ENCODE results near the gene PARK7. TPM values are rescaled to one million over a fixed set of nuclear protein-coding genes. Genes with fewer than 3 reads are reported as not detected.
A peak's percentile ranks its signal among the peaks of the same experiment; 100 is the strongest.

PARK7 gene
- total RNA-seq, 5 donors from 2014 or later (not counting 1 experiment from before 2014, with no cell fraction given), result 103 to 125 (median 116) TPM

GRCh38 chr1:7929637-7930036 is 31.9 kb upstream of the PARK7 start:
- ATAC-seq (replicated peaks in 1 of 4) (peak in 1 of 4 experiments; percentile 40), DNase-seq (peak in 1 of 35 experiments; percentile 61)
- Histone ChIP-seq H3K36me3 (ENCODE audit: control insufficient read depth in 2 of 2, extremely low read depth in 1 of 2, insufficient read depth in 1 of 2, low read length in 1 of 2) (no peaks in the 10 kb centered on the region), H3K27me3 (replicated peaks in 1 of 2; ENCODE audit: control insufficient read depth in 2 of 2, extremely low read depth in 1 of 2, insufficient read depth in 2 of 2, low read length in 1 of 2) (no peaks in the 10 kb centered on the region), H3K9me3 (no peaks in the 10 kb centered on the region), H3K4me3 (ENCODE audit: control insufficient read depth in 1 of 2, extremely low read depth in 1 of 2, low read length in 1 of 2) (peak overlapping the region in 1 of 2 donors; percentile 6), H3K27ac (ENCODE audit: low read length) (peak overlapping the region; percentile 18), H3K4me1 (ENCODE audit: control insufficient read depth in 1 of 2, extremely low read depth in 1 of 2, insufficient read depth in 2 of 2, low read length in 2 of 2) (peaks cover 8 to 21% of the 10 kb centered on the region in 2 experiments)
- no peaks in the 10 kb centered on the region for H3K36me3 Mint-ChIP-seq
- H3K27ac Mint-ChIP-seq, result peak overlapping the region; percentile 40 to 68
- peaks cover 0 to 4% of the 10 kb centered on the region in 2 donors for H3K27me3 Mint-ChIP-seq
- H3K4me3 Mint-ChIP-seq, result peak overlapping the region; percentile 31 to 72 (median 43)
- ChIA-PET CTCF (no interaction called here), POLR2A (no interaction called here)
- WGBS (ENCODE audit: insufficient coverage), result no CpG with 5 or more reads among the region's 7 CpGs
- H3K4me1 Mint-ChIP-seq, result peaks cover 26 to 30% (median 27%) of the 10 kb centered on the region in 3 donors
- no peaks in the 10 kb centered on the region for H3K9me3 Mint-ChIP-seq

DNA sequence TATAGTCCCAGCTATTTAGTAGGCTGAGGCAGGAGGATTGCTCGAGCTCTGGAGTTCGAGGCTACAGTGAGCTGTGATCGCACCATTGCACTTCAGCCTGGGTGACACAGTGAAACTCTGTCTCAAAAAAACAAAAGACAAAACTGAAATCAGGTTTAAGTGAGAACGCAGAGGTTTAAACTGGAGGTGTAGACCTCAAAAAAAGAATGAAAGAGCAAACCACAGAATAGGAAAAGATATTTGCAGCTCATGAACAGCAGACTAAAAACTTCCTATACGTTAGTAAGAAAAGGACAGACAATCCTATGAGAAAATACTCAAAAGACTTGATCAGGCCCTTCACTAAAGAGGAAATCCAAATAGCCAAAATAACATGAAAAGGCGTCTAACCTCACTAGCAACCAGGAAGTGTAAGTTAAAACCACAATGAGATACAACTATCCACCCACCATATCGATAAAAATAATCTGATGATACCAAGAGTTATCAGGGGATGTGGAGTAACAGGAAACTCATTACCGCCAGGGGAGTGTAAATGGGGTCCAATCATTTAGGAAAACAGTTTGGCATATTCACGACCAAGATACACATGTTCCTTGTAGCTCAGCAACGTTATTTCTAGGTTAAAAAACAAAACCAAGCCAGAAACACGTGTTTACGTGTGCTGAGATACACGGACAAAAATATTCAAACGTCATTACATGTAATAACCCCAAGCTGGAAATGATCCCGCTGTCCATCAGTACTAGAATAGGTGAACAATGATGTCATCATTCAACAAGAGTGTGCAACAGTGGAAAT is 30.7 kb upstream of the PARK7 start:
- DNase-seq, result peak in 2 of 35 experiments; percentile 26 to 67
- H3K4me3 ChIP-seq (ENCODE audit: control insufficient read depth in 1 of 2, extremely low read depth in 1 of 2, low read length in 1 of 2), result peak overlapping the region in 1 of 2 donors; percentile 3

DNA sequence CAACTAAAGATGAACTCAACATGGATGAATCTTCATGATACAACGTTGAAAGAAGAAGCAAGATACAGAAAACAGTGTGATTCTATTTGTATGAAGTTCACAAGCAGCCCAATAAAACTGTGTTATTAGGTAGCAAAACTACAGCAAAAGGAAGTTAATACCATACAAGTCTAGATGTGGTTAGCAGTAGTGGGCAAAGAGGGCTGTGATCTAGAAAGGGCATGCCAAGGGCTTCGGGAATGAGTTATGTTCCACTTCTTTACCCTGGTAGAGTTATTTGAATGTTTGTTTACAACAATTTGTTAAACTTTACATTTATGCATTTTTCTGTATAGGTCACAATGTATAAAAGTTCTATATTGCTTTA is 30.1 kb upstream of the PARK7 start:
- no CpG with 5 or more reads among the region's 2 CpGs for WGBS (ENCODE audit: insufficient coverage)
- H3K36me3 Mint-ChIP-seq, result no peaks in the 10 kb centered on the region
- no peaks in the 10 kb centered on the region for H3K27me3 ChIP-seq (replicated peaks in 1 of 2; ENCODE audit: control insufficient read depth in 2 of 2, extremely low read depth in 1 of 2, insufficient read depth in 2 of 2, low read length in 1 of 2)
- ATAC-seq (replicated peaks in 1 of 4) (peak in 3 of 4 experiments; percentile 22 to 45 (median 31)), DNase-seq (no peak)
- ChIA-PET CTCF (no interaction called here), POLR2A (interaction anchor here in 1 of 2 donors (0.6 kb wide), 1 partner anchor 1064 kb away, joined by 3 read pairs; no protein-coding TSS in a partner anchor)
- peak overlapping the region; percentile 41 to 72 (median 60) for H3K4me3 Mint-ChIP-seq
- no peaks in the 10 kb centered on the region for H3K36me3 ChIP-seq (ENCODE audit: control insufficient read depth in 2 of 2, extremely low read depth in 1 of 2, insufficient read depth in 1 of 2, low read length in 1 of 2)
- no peaks in the 10 kb centered on the region for H3K9me3 ChIP-seq
- no peak overlapping the region for H3K4me3 ChIP-seq (ENCODE audit: control insufficient read depth in 1 of 2, extremely low read depth in 1 of 2, low read length in 1 of 2)
- H3K27ac Mint-ChIP-seq, result peak overlapping the region; percentile 84 to 88
- H3K27ac ChIP-seq (ENCODE audit: low read length), result peak overlapping the region; percentile 63
- H3K4me1 ChIP-seq (ENCODE audit: control insufficient read depth in 1 of 2, extremely low read depth in 1 of 2, insufficient read depth in 2 of 2, low read length in 2 of 2), result peaks cover 8 to 23% of the 10 kb centered on the region in 2 experiments
- H3K27me3 Mint-ChIP-seq, result peaks cover 0 to 13% of the 10 kb centered on the region in 2 donors
- H3K9me3 Mint-ChIP-seq, result no peaks in the 10 kb centered on the region
- peaks cover 26 to 30% (median 27%) of the 10 kb centered on the region in 3 donors for H3K4me1 Mint-ChIP-seq

More for the DNA sequence above, 30.7 kb upstream of the PARK7 start:
- Mint-ChIP-seq H3K4me3 (peak overlapping the region; percentile 41 to 72 (median 60)), H3K27ac (peak overlapping the region; percentile 84 to 88), H3K36me3 (no peaks in the 10 kb centered on the region), H3K4me1 (peaks cover 26 to 30% (median 27%) of the 10 kb centered on the region in 3 donors), H3K27me3 (peaks cover 0 to 11% of the 10 kb centered on the region in 2 donors), H3K9me3 (no peaks in the 10 kb centered on the region)
- ATAC-seq (replicated peaks in 1 of 4), result peak; percentile 58 to 75 (median 65)
- Histone ChIP-seq H3K27me3 (replicated peaks in 1 of 2; ENCODE audit: control insufficient read depth in 2 of 2, extremely low read depth in 1 of 2, insufficient read depth in 2 of 2, low read length in 1 of 2) (no peaks in the 10 kb centered on the region), H3K27ac (ENCODE audit: low read length) (peak overlapping the region; percentile 63), H3K9me3 (no peaks in the 10 kb centered on the region), H3K4me1 (ENCODE audit: control insufficient read depth in 1 of 2, extremely low read depth in 1 of 2, insufficient read depth in 2 of 2, low read length in 2 of 2) (peaks cover 8 to 22% of the 10 kb centered on the region in 2 experiments), H3K36me3 (ENCODE audit: control insufficient read depth in 2 of 2, extremely low read depth in 1 of 2, insufficient read depth in 1 of 2, low read length in 1 of 2) (no peaks in the 10 kb centered on the region)
- WGBS (ENCODE audit: insufficient coverage), result 26% methylated on average over 4 of the region's 15 CpGs
- ChIA-PET CTCF (interaction anchor here in 1 of 2 donors (0.6 kb wide), 1 partner anchor 16 kb away, joined by 4 read pairs; no protein-coding TSS in a partner anchor), POLR2A (interaction anchor here in 1 of 2 donors (0.6 to 1.0 kb wide), 2 partner anchors 9 to 1063 kb away, joined by 3 to 4 read pairs; partner anchors contain the start of gene TNFRSF9)

GRCh38 chr1:7932524-7933138 is 28.9 kb upstream of the PARK7 start:
- CTCF ChIA-PET, result no interaction called here
- no peak overlapping the region for H3K4me3 ChIP-seq (ENCODE audit: control insufficient read depth in 1 of 2, extremely low read depth in 1 of 2, low read length in 1 of 2)
- 99% methylated on average over 10 of the region's 15 CpGs for WGBS (ENCODE audit: insufficient coverage)
- no peaks in the 10 kb centered on the region for H3K36me3 ChIP-seq (ENCODE audit: control insufficient read depth in 2 of 2, extremely low read depth in 1 of 2, insufficient read depth in 1 of 2, low read length in 1 of 2)
- H3K9me3 ChIP-seq, result no peaks in the 10 kb centered on the region
- H3K27me3 Mint-ChIP-seq, result peaks cover 0 to 16% of the 10 kb centered on the region in 2 donors
- no peaks in the 10 kb centered on the region for H3K9me3 Mint-ChIP-seq
- DNase-seq (no peak), ATAC-seq (replicated peaks in 1 of 4) (no peak)
- H3K4me3 Mint-ChIP-seq, result no peak overlapping the region
- no peak overlapping the region for H3K27ac Mint-ChIP-seq
- POLR2A ChIA-PET, result no interaction called here
- H3K27me3 ChIP-seq (replicated peaks in 1 of 2; ENCODE audit: control insufficient read depth in 2 of 2, extremely low read depth in 1 of 2, insufficient read depth in 2 of 2, low read length in 1 of 2), result peaks cover 0 to 4% of the 10 kb centered on the region in 2 experiments
- no peak overlapping the region for H3K27ac ChIP-seq (ENCODE audit: low read length)
- H3K36me3 Mint-ChIP-seq, result no peaks in the 10 kb centered on the region
- H3K4me1 ChIP-seq (ENCODE audit: control insufficient read depth in 1 of 2, extremely low read depth in 1 of 2, insufficient read depth in 2 of 2, low read length in 2 of 2), result peaks cover 8 to 24% of the 10 kb centered on the region in 2 experiments
- peaks cover 26 to 30% (median 27%) of the 10 kb centered on the region in 3 donors for H3K4me1 Mint-ChIP-seq

DNA sequence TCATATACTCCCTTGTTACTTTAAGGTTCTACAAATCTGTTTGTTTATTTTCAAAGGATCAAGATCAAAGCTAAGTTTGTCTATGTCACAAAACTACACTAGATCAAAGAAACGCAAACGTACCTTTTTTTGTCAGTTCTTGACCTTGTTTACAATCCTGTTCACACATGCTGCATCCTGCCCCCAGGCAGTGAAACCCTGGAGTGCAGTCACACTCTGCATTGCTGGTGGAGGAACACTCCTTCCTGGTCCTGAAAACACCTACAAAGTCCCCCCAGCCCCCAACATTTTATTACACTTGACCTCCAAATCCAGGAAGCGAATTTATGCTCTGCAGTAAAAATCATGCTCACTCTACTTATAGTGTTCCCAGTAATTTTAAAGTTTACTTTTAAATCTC is 23.4 kb upstream of the PARK7 start:
- Histone ChIP-seq H3K36me3 (ENCODE audit: control insufficient read depth in 2 of 2, extremely low read depth in 1 of 2, insufficient read depth in 1 of 2, low read length in 1 of 2) (no peaks in the 10 kb centered on the region), H3K4me3 (ENCODE audit: control insufficient read depth in 1 of 2, extremely low read depth in 1 of 2, low read length in 1 of 2) (no peak overlapping the region), H3K27ac (ENCODE audit: low read length) (no peak overlapping the region), H3K27me3 (replicated peaks in 1 of 2; ENCODE audit: control insufficient read depth in 2 of 2, extremely low read depth in 1 of 2, insufficient read depth in 2 of 2, low read length in 1 of 2) (peaks cover 5 to 27% of the 10 kb centered on the region in 2 experiments), H3K9me3 (no peaks in the 10 kb centered on the region), H3K4me1 (ENCODE audit: control insufficient read depth in 1 of 2, extremely low read depth in 1 of 2, insufficient read depth in 2 of 2, low read length in 2 of 2) (peaks cover 3 to 32% of the 10 kb centered on the region in 2 experiments)
- H3K9me3 Mint-ChIP-seq, result no peaks in the 10 kb centered on the region
- ChIA-PET CTCF (no interaction called here), POLR2A (no interaction called here)
- no peak overlapping the region for H3K27ac Mint-ChIP-seq
- peaks cover 25 to 58% of the 10 kb centered on the region in 2 donors for H3K27me3 Mint-ChIP-seq
- H3K4me1 Mint-ChIP-seq, result peaks cover 23 to 33% (median 24%) of the 10 kb centered on the region in 3 donors
- 30% methylated on average over 2 of the region's 3 CpGs for WGBS (ENCODE audit: insufficient coverage)
- no peak overlapping the region for H3K4me3 Mint-ChIP-seq
- DNase-seq (no peak), ATAC-seq (replicated peaks in 1 of 4) (no peak)
- no peaks in the 10 kb centered on the region for H3K36me3 Mint-ChIP-seq

- H3K27ac Mint-ChIP-seq, result no peak overlapping the region
- ChIA-PET POLR2A (interaction anchor here (0.6 to 1.3 kb wide), 3 partner anchors 9 to 1297 kb away, joined by 3 to 4 read pairs (median 4); partner anchors contain the start of gene PER3 (in 1 of the 2)), CTCF (no interaction called here)
- H3K4me3 ChIP-seq (ENCODE audit: control insufficient read depth in 1 of 2, extremely low read depth in 1 of 2, low read length in 1 of 2), result no peak overlapping the region
- peaks cover 25 to 57% of the 10 kb centered on the region in 2 donors for H3K27me3 Mint-ChIP-seq
- DNase-seq (no peak), ATAC-seq (replicated peaks in 1 of 4) (no peak)
- peaks cover 25 to 35% (median 26%) of the 10 kb centered on the region in 3 donors for H3K4me1 Mint-ChIP-seq
- H3K27ac ChIP-seq (ENCODE audit: low read length), result no peak overlapping the region
- WGBS (ENCODE audit: insufficient coverage), result 63% methylated on average over 3 of the region's 3 CpGs
- H3K36me3 Mint-ChIP-seq, result no peaks in the 10 kb centered on the region
- H3K9me3 Mint-ChIP-seq, result no peaks in the 10 kb centered on the region
- H3K36me3 ChIP-seq (ENCODE audit: control insufficient read depth in 2 of 2, extremely low read depth in 1 of 2, insufficient read depth in 1 of 2, low read length in 1 of 2), result no peaks in the 10 kb centered on the region
- H3K27me3 ChIP-seq (replicated peaks in 1 of 2; ENCODE audit: control insufficient read depth in 2 of 2, extremely low read depth in 1 of 2, insufficient read depth in 2 of 2, low read length in 1 of 2), result peaks cover 5 to 27% of the 10 kb centered on the region in 2 experiments
- H3K4me1 ChIP-seq (ENCODE audit: control insufficient read depth in 1 of 2, extremely low read depth in 1 of 2, insufficient read depth in 2 of 2, low read length in 2 of 2), result peaks cover 3 to 32% of the 10 kb centered on the region in 2 experiments
- H3K9me3 ChIP-seq, result no peaks in the 10 kb centered on the region
- peak overlapping the region in 2 of 3 donors; percentile 61 to 65 for H3K4me3 Mint-ChIP-seq
Measured at GRCh38 chr1:7940034-7940433, 21.5 kb upstream of the PARK7 start.

All from T-cell (primary cell).